Muscle of leg (tissue), 11 donors: Measurements from ENCODE around the gene MAPK8. TPM values are rescaled to one million over a fixed set of nuclear protein-coding genes. Genes with fewer than 3 reads are reported as not detected.
A peak's percentile ranks its signal among the peaks of the same experiment; 100 is the strongest.

Experiments used
- DNase-seq: peaks from one replicate; pipeline ENCODE4 v3.0.0; 2013
- H3K27ac ChIP-seq: one replicate; pipeline ENCODE4 v1.5.1; 2013; ENCODE audit warnings: mild to moderate bottlenecking, low read length, control low read depth
- H3K27me3 ChIP-seq: one replicate; pipeline ENCODE4 v1.6.1; 2013; ENCODE audit warnings: low read length; ENCODE audit not compliant: control insufficient read depth, insufficient read depth
- H3K36me3 ChIP-seq: one replicate; pipeline ENCODE4 v1.6.1; 2013; ENCODE audit warnings: low read length; ENCODE audit not compliant: control insufficient read depth, insufficient read depth
- H3K4me1 ChIP-seq: one replicate; pipeline ENCODE4 v1.6.1; 2013; ENCODE audit warnings: low read length; ENCODE audit not compliant: control insufficient read depth, insufficient read depth
- H3K4me3 ChIP-seq: one replicate; pipeline ENCODE4 v1.5.1; 2013; ENCODE audit warnings: low read length, control low read depth
- H3K9me3 ChIP-seq: replicated peaks from 2 replicates; pipeline ENCODE4 v1.6.1; 2013; ENCODE audit warnings: low read depth, low read length; ENCODE audit not compliant: control insufficient read depth
- WGBS: methylation state at CpG from one replicate; pipeline ENCODE4 v1.1.5; 2013; ENCODE audit warnings: missing lambda C conversion rate; ENCODE audit not compliant: insufficient coverage; 5-methylcytosine and 5-hydroxymethylcytosine counted together
- polyA plus RNA-seq, 8 donors: library from polyadenylated mRNA; unstranded; fragments of 120-200 nt; gene quantifications; one replicate each; pipeline versions ENCODE4 v1.2.1 to v1.2.3, GENCODE V29; 2013; ENCODE audit warnings: inconsistent platforms in 1 of 8, low replicate concordance in 1 of 8; ENCODE audit not compliant: insufficient read length in 8 of 8, insufficient read depth in 1 of 8
- total RNA-seq: library from RNA; stranded (reverse); fragments of 120-200 nt; gene quantifications from one replicate; pipeline ENCODE4 v1.2.4, GENCODE V29; 2013

The MAPK8 gene
- total and polyA plus RNA-seq, 9 donors: 26.0 to 45.5 (median 32.2) TPM

GRCh38 chr10:48369501-48369900, 63.0 kb downstream of the MAPK8 start:
- H3K9me3 ChIP-seq: peaks cover 4% of the 10 kb centered on the region
- no peak overlapping the region for H3K4me3 ChIP-seq
- H3K4me1 ChIP-seq: no peaks in the 10 kb centered on the region
- H3K27ac ChIP-seq: no peak overlapping the region
- no peaks in the 10 kb centered on the region for H3K36me3 ChIP-seq
- DNase-seq: no peak
- H3K27me3 ChIP-seq: no peaks in the 10 kb centered on the region

DNA sequence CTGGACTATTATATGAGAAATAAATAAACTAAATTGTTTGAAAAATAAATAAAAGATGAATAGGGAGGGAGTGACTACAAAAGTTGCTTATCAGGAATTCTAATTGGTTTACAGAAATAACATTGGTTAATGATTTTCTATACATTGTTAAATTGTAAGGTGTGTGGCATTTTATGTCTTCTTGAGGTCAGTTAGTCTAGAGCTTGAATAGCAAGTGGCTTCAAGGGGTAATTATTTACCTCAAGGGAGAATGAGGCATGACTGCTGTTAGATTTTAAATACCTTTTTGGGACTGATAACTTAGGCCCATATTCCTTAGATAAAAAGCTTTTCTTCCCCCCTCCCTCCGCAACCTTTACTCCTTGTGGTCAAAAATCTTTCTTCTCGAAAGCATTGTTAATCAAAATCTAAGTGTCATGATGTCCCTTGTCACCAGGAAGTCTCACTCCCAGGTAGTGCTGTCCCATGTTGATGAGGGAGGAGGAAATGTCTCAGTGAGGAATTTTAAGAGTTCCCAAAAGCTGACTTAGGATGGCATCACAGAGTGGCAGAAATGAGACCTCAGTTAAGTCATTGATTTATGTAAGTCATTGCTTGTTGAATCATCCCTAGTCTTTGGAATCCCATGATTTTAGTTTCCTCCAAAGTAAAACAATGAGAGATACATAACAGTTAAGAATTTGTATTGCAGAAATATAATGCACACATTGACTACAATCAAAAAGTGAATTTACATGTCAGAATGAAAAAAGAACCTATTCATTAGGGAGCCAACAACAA, 71.5 kb downstream of the MAPK8 start:
- Histone ChIP-seq H3K9me3 (peaks cover 8% of the 10 kb centered on the region), H3K36me3 (peaks cover 3% of the 10 kb centered on the region), H3K27ac (no peak overlapping the region), H3K4me3 (no peak overlapping the region), H3K4me1 (no peaks in the 10 kb centered on the region), H3K27me3 (no peaks in the 10 kb centered on the region)
- no CpG with 5 or more reads among the region's 2 CpGs for WGBS
- no peak for DNase-seq

DNA sequence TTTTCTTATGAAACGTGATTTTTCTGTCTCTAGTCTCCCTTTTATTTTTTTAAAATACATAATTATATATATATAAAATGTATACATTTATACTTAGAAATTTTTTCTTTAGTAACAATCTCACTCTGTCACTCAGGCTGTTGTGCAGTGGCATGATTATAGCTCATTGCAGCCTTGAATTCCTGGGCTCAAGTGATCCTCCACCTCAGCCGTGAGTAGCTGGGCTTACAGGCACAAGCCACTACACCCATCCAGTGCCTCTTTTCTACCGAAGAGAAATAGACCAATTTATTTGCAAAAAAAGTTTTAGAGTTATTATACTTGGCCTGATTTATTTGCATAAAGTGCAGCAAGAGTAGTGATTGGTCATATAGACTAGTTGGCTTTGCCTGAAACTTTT, 72.2 kb downstream of the MAPK8 start:
- no peak overlapping the region for H3K4me3 ChIP-seq
- DNase-seq: no peak
- peaks cover 7% of the 10 kb centered on the region for H3K9me3 ChIP-seq
- no peaks in the 10 kb centered on the region for H3K4me1 ChIP-seq
- no CpG with 5 or more reads among the region's 3 CpGs for WGBS
- H3K27ac ChIP-seq: no peak overlapping the region
- no peaks in the 10 kb centered on the region for H3K27me3 ChIP-seq
- H3K36me3 ChIP-seq: peaks cover 3% of the 10 kb centered on the region

DNA sequence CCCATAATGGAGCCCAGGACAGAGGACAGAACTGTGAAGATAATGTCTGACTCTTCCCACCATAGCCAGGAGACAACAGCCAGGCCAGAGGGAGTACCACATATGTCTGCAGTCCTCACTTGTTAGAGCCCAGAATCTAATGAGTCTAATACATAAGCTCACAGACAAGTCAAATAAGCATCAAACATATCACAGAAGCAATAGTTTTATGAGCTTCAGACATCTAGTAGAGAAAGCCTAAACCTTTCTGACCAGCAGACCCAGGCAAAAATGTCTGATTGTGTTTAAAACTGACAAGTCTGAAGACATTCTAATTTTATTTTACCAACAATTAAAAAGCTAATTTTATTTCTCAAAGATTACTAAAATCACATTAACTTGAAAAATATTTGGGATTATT, 75.5 kb downstream of the MAPK8 start:
- DNase-seq: no peak
- Histone ChIP-seq H3K27ac (no peak overlapping the region), H3K9me3 (peaks cover 7% of the 10 kb centered on the region), H3K36me3 (peaks cover 3% of the 10 kb centered on the region), H3K27me3 (no peaks in the 10 kb centered on the region), H3K4me3 (no peak overlapping the region), H3K4me1 (no peaks in the 10 kb centered on the region)

- no peaks in the 10 kb centered on the region for H3K27me3 ChIP-seq
- no peak overlapping the region for H3K4me3 ChIP-seq
- no peak for DNase-seq
- H3K36me3 ChIP-seq: peaks cover 3% of the 10 kb centered on the region
- no peak overlapping the region for H3K27ac ChIP-seq
- peaks cover 7% of the 10 kb centered on the region for H3K9me3 ChIP-seq
- H3K4me1 ChIP-seq: no peaks in the 10 kb centered on the region
Observed at GRCh38 chr10:48382982-48383381, 76.5 kb downstream of the MAPK8 start.

- Histone ChIP-seq H3K4me3 (no peak overlapping the region), H3K9me3 (peaks cover 7% of the 10 kb centered on the region)
- no peak for DNase-seq
Observed at GRCh38 chr10:48383393-48383792, 76.9 kb downstream of the MAPK8 start.

GRCh38 chr10:48384699-48384982, 78.2 kb downstream of the MAPK8 start:
- no peak overlapping the region for H3K4me3 ChIP-seq
- H3K27me3 ChIP-seq: no peaks in the 10 kb centered on the region
- H3K4me1 ChIP-seq: no peaks in the 10 kb centered on the region
- no peak overlapping the region for H3K27ac ChIP-seq
- DNase-seq: peak; percentile 12
- peaks cover 3% of the 10 kb centered on the region for H3K36me3 ChIP-seq
- H3K9me3 ChIP-seq: peaks cover 4% of the 10 kb centered on the region

More at GRCh38 chr10:48383393-48383792, 76.9 kb downstream of the MAPK8 start:
- Histone ChIP-seq H3K4me1 (no peaks in the 10 kb centered on the region), H3K27me3 (no peaks in the 10 kb centered on the region), H3K36me3 (peaks cover 3% of the 10 kb centered on the region), H3K27ac (no peak overlapping the region)

GRCh38 chr10:48389272-48389671, 82.8 kb downstream of the MAPK8 start:
- Histone ChIP-seq H3K27me3 (no peaks in the 10 kb centered on the region), H3K36me3 (no peaks in the 10 kb centered on the region), H3K9me3 (no peaks in the 10 kb centered on the region), H3K4me3 (no peak overlapping the region), H3K27ac (no peak overlapping the region), H3K4me1 (no peaks in the 10 kb centered on the region)
- DNase-seq: no peak
- WGBS: no CpG with 5 or more reads among the region's 2 CpGs

DNA sequence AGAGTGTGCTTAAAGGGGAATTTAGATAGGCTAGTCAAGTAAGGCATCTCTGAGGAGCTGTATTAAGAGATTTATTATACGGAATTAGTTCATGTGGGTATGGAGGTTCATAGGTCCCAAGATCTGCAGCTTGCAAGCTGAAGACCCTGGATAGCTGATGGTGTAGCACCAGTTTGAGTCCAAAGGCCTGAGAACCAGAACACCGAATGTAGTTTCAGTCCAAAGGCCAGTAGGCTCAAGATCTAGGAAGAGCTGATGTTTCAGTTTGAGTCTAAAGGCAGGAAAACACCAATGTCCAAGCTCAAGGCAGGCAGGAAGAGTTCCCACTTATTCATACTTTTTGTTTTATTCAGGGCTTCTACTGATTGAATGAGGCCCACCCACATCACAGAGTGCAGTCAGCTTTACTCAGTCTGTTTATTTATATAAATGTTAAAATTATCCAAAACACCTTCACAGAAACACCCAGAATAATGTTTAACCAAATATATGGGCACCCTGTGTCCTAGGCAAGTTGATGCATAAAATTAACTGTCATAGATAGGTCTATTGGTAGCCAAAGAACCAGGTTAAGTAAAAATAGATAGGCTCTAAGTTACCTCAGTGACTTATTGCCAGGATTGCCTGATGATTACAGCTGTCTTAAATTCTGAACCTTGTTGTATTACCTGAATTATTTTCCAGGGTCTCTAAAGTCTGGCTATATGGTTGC, 83.5 kb downstream of the MAPK8 start:
- Histone ChIP-seq H3K4me1 (no peaks in the 10 kb centered on the region), H3K27ac (no peak overlapping the region), H3K27me3 (no peaks in the 10 kb centered on the region), H3K36me3 (no peaks in the 10 kb centered on the region), H3K4me3 (no peak overlapping the region), H3K9me3 (no peaks in the 10 kb centered on the region)
- DNase-seq: no peak
- WGBS: 90% methylated on average over 2 of the region's 2 CpGs

GRCh38 chr10:48390558-48390871, 84.0 kb downstream of the MAPK8 start:
- Histone ChIP-seq H3K36me3 (no peaks in the 10 kb centered on the region), H3K4me1 (no peaks in the 10 kb centered on the region), H3K4me3 (no peak overlapping the region), H3K27ac (no peak overlapping the region), H3K27me3 (no peaks in the 10 kb centered on the region), H3K9me3 (no peaks in the 10 kb centered on the region)
- DNase-seq: no peak
- no CpG with 5 or more reads among the region's 5 CpGs for WGBS
